Small intestine (tissue), 7 donors: ENCODE measurements around the gene TMCC1. TPM values are rescaled to one million over a fixed set of nuclear protein-coding genes. Genes with fewer than 3 reads are reported as not detected.
A peak's percentile ranks its signal among the peaks of the same experiment; 100 is the strongest.

ENCODE experiments used
- DNase-seq, 2 donors: peaks; one replicate each; pipeline versions ENCODE4 v3.0.0 to v3.0.0-alpha.2; 2013
- FAIRE-seq: peaks from 2 replicates; lab custom pipeline; 2012; peaks lifted over from hg19 to GRCh38; lab: Jason Lieb, UNC
- H3K27ac ChIP-seq, 3 donors: one replicate each; pipeline ENCODE4 v1.5.1; 2013; ENCODE audit warnings: low read length in 2 of 3, mild to moderate bottlenecking in 2 of 3, control low read depth in 1 of 3, inconsistent platforms in 1 of 3, low read depth in 1 of 3, moderate library complexity in 1 of 3
- H3K27me3 ChIP-seq, 3 donors: one replicate each; pipeline ENCODE4 v1.6.1; 2013; ENCODE audit warnings: low read length in 3 of 3, inconsistent platforms in 1 of 3; ENCODE audit not compliant: control insufficient read depth in 3 of 3, insufficient read depth in 3 of 3
- H3K36me3 ChIP-seq, 3 donors: one replicate each; pipeline ENCODE4 v1.6.1; 2013; ENCODE audit warnings: low read length in 3 of 3, inconsistent platforms in 1 of 3, low read depth in 1 of 3, mild to moderate bottlenecking in 1 of 3, moderate library complexity in 1 of 3; ENCODE audit not compliant: control insufficient read depth in 3 of 3, insufficient read depth in 2 of 3
- H3K4me1 ChIP-seq, 3 donors: one replicate each; pipeline ENCODE4 v1.6.1; 2013; ENCODE audit warnings: low read length in 2 of 3, inconsistent platforms in 1 of 3, low read depth in 1 of 3, mild to moderate bottlenecking in 1 of 3, moderate library complexity in 1 of 3; ENCODE audit not compliant: control insufficient read depth in 3 of 3, insufficient read depth in 2 of 3
- H3K4me3 ChIP-seq, 3 donors: one replicate each; pipeline ENCODE4 v1.5.1; 2013; ENCODE audit warnings: low read length in 3 of 3, control low read depth in 1 of 3, inconsistent platforms in 1 of 3, low read depth in 1 of 3, mild to moderate bottlenecking in 1 of 3, moderate library complexity in 1 of 3
- H3K9me3 ChIP-seq, 2 donors: one replicate each; pipeline ENCODE4 v1.6.1; 2013; ENCODE audit warnings: low read depth in 1 of 2, low read length in 1 of 2; ENCODE audit not compliant: control insufficient read depth in 2 of 2, insufficient read depth in 1 of 2
- WGBS, 3 donors: extraction: QIAGEN DNeasy Blood & Tissue Kit; methylation state at CpG; one replicate each; pipeline ENCODE4 v1.1.7; 2013; 5-methylcytosine and 5-hydroxymethylcytosine counted together
- polyA plus RNA-seq, 4 donors: library from polyadenylated mRNA; stranded (reverse) in 3 of 4; unstranded in 1 of 4; fragments of 200-250 nt in 3 of 4; fragments of 120-200 nt in 1 of 4; gene quantifications; one replicate each; pipeline versions ENCODE4 v1.2.1 to v1.2.3, GENCODE V29; 2013
- donor health status: healthy with polysubstance abuse.
- donor health status: control.
- donor health status: control.
- donor health status: Bipolar disorder and iron deficiency.
- donor health status: healthy.

Gene TMCC1
- polyA plus RNA-seq, 4 donors, result 5.4 to 16.4 (median 7.6) TPM

GRCh38 chr3:129796146-129796545 lies 97.4 kb downstream of the TMCC1 start:
- H3K9me3 ChIP-seq, result no peaks in the 10 kb centered on the region
- 92 to 96% (median 94%) methylated on average over 4 of the region's 4 CpGs for WGBS, 3 donors
- peaks cover 0 to 3% (median 0%) of the 10 kb centered on the region in 3 donors for H3K36me3 ChIP-seq
- H3K27ac ChIP-seq, result no peak overlapping the region
- DNase-seq, result peak in 1 of 2 donors; percentile 31
- H3K4me3 ChIP-seq, result no peak overlapping the region
- FAIRE-seq, result no peak
- H3K27me3 ChIP-seq, result no peaks in the 10 kb centered on the region
- peaks cover 0 to 18% (median 5%) of the 10 kb centered on the region in 3 donors for H3K4me1 ChIP-seq

- Histone ChIP-seq H3K4me3 (no peak overlapping the region), H3K27me3 (no peaks in the 10 kb centered on the region), H3K4me1 (peaks cover 0 to 18% (median 5%) of the 10 kb centered on the region in 3 donors), H3K9me3 (no peaks in the 10 kb centered on the region), H3K27ac (peak overlapping the region in 1 of 3 donors; percentile 23), H3K36me3 (peaks cover 0 to 3% (median 0%) of the 10 kb centered on the region in 3 donors)
- WGBS, 3 donors, result 70 to 74% (median 73%) methylated on average over 6 of the region's 6 CpGs
- DNase-seq, result peak in 1 of 2 donors; percentile 1
- no peak for FAIRE-seq
Observed at GRCh38 chr3:129795186-129796010, 98.1 kb downstream of the TMCC1 start.

GRCh38 chr3:129794311-129795185 lies 99.0 kb downstream of the TMCC1 start:
- H3K4me3 ChIP-seq, result no peak overlapping the region
- no peaks in the 10 kb centered on the region for H3K27me3 ChIP-seq
- peak overlapping the region in 2 of 3 donors; percentile 31 to 34 for H3K27ac ChIP-seq
- H3K36me3 ChIP-seq, result peaks cover 0 to 3% (median 0%) of the 10 kb centered on the region in 3 donors
- H3K9me3 ChIP-seq, result no peaks in the 10 kb centered on the region
- peaks cover 0 to 18% (median 5%) of the 10 kb centered on the region in 3 donors for H3K4me1 ChIP-seq
- WGBS, 3 donors, result 12 to 37% (median 28%) methylated on average over 14 of the region's 14 CpGs
- FAIRE-seq (no peak), DNase-seq (peak; percentile 70 to 88)

GRCh38 chr3:129793942-129794310 lies 99.6 kb downstream of the TMCC1 start:
- WGBS, 3 donors, result 13 to 29% (median 21%) methylated on average over 2 of the region's 2 CpGs
- FAIRE-seq, result no peak
- Histone ChIP-seq H3K4me1 (peaks cover 0 to 18% (median 5%) of the 10 kb centered on the region in 3 donors), H3K9me3 (no peaks in the 10 kb centered on the region), H3K36me3 (peaks cover 0 to 3% (median 0%) of the 10 kb centered on the region in 3 donors), H3K27me3 (no peaks in the 10 kb centered on the region), H3K27ac (peak overlapping the region in 2 of 3 donors; percentile 5 to 34), H3K4me3 (peak overlapping the region in 1 of 3 donors; percentile 3)
- DNase-seq, result peak; percentile 8 to 29

GRCh38 chr3:129793319-129793718 lies 100.2 kb downstream of the TMCC1 start:
- H3K9me3 ChIP-seq, result no peaks in the 10 kb centered on the region
- H3K4me1 ChIP-seq, result peaks cover 0 to 18% (median 5%) of the 10 kb centered on the region in 3 donors
- peaks cover 0 to 3% (median 0%) of the 10 kb centered on the region in 3 donors for H3K36me3 ChIP-seq
- 87 to 97% (median 95%) methylated on average over 1 of the region's 1 CpG for WGBS, 3 donors
- H3K27me3 ChIP-seq, result no peaks in the 10 kb centered on the region
- no peak overlapping the region for H3K27ac ChIP-seq
- H3K4me3 ChIP-seq, result no peak overlapping the region
- DNase-seq (no peak), FAIRE-seq (no peak)

GRCh38 chr3:129783470-129783869 lies 110.0 kb downstream of the TMCC1 start:
- H3K27me3 ChIP-seq, result no peaks in the 10 kb centered on the region
- no peaks in the 10 kb centered on the region for H3K9me3 ChIP-seq
- H3K4me1 ChIP-seq, result no peaks in the 10 kb centered on the region
- FAIRE-seq (no peak), DNase-seq (no peak)
- 84 to 95% (median 88%) methylated on average over 1 of the region's 1 CpG for WGBS, 3 donors
- H3K4me3 ChIP-seq, result no peak overlapping the region
- no peaks in the 10 kb centered on the region for H3K36me3 ChIP-seq
- no peak overlapping the region for H3K27ac ChIP-seq

- no peaks in the 10 kb centered on the region for H3K4me1 ChIP-seq
- H3K27me3 ChIP-seq, result no peaks in the 10 kb centered on the region
- 81 to 98% (median 97%) methylated on average over 2 of the region's 2 CpGs for WGBS, 3 donors
- no peaks in the 10 kb centered on the region for H3K9me3 ChIP-seq
- DNase-seq, result no peak
- no peak for FAIRE-seq
- H3K4me3 ChIP-seq, result no peak overlapping the region
- no peak overlapping the region for H3K27ac ChIP-seq
- no peaks in the 10 kb centered on the region for H3K36me3 ChIP-seq
Observed at GRCh38 chr3:129778871-129779270, 114.6 kb downstream of the TMCC1 start.

- Histone ChIP-seq H3K9me3 (no peaks in the 10 kb centered on the region), H3K36me3 (no peaks in the 10 kb centered on the region), H3K4me3 (no peak overlapping the region), H3K27me3 (no peaks in the 10 kb centered on the region), H3K4me1 (no peaks in the 10 kb centered on the region), H3K27ac (no peak overlapping the region)
- FAIRE-seq (no peak), DNase-seq (no peak)
- WGBS, 3 donors, result 75 to 85% (median 84%) methylated on average over 4 of the region's 4 CpGs
Observed at GRCh38 chr3:129777806-129778205, 115.7 kb downstream of the TMCC1 start.
